ENCODE data around the gene EEF2KMT.
"Not testable (repeated sequence)": the region's sequence is repeated elsewhere in the genome, so short reads cannot be mapped to it uniquely, and the experiment has no call there.

DNA sequence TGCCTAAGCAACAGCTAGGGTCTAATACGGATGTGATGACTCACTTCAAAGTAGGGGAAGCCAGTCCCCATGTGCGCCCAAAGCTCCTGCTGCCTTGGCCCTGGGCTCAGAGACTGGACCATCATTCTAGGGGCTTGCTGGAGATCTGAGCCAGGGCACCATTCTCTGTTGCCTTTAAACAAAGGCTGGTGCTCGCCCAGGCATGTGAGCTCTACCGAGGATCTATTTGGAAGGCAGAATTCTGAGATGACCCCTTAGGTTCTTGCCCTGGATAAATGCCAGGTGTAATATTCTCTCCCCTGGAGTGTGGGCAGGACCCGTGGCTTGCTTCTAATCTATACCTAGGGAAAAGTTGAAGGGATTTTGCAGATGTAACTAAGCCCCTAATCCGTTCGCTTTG is 42.6 kb upstream of the EEF2KMT start:
- TF ChIP-seq, protein P1, sequence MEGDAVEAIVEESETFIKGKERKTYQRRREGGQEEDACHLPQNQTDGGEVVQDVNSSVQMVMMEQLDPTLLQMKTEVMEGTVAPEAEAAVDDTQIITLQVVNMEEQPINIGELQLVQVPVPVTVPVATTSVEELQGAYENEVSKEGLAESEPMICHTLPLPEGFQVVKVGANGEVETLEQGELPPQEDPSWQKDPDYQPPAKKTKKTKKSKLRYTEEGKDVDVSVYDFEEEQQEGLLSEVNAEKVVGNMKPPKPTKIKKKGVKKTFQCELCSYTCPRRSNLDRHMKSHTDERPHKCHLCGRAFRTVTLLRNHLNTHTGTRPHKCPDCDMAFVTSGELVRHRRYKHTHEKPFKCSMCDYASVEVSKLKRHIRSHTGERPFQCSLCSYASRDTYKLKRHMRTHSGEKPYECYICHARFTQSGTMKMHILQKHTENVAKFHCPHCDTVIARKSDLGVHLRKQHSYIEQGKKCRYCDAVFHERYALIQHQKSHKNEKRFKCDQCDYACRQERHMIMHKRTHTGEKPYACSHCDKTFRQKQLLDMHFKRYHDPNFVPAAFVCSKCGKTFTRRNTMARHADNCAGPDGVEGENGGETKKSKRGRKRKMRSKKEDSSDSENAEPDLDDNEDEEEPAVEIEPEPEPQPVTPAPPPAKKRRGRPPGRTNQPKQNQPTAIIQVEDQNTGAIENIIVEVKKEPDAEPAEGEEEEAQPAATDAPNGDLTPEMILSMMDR (IDR thresholded peaks at IDR 0.05) = not testable (repeated sequence)
- TF ChIP-seq POLR2A (IDR thresholded peaks at IDR 0.05) = not testable (repeated sequence)

Data from uterus (tissue), 2 donors.